GM21515 (cell line): ENCODE data around the gene TMED4.
"Not testable (repeated sequence)": the region's sequence is repeated elsewhere in the genome, so short reads cannot be mapped to it uniquely, and the experiment has no call there.

ENCODE experiments used
- ATAC-seq: cut with Tn5 transposase; IDR thresholded peaks from one replicate; pipeline ENCODE4 v1.9.1; 2021; ENCODE audit not compliant: unreplicated experiment

TMED4 gene

DNA sequence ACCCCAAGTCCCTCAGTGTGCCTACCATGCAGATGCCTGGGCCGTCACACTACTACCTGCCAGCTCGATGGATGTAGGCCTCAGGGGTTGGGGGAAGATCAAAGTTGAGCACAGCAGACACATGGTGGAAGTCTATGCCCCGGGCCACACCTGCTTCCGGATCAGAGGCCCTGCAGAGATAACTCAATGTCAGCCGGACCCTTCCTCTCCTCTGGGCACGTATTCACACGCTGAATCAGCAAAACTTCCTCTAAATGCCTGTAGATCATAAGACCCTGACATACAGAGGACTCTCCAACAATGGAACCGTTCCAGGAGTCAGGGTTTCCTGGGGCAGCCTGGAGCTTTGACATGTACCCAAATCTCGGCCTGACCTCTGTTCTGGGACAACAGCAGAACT is 12.1 kb downstream of the TMED4 start:
- ATAC-seq: no peak

GRCh38 chr7:44568771-44569560 is 13.1 kb downstream of the TMED4 start:
- ATAC-seq: no peak

GRCh38 chr7:44567884-44568283 is 14.1 kb downstream of the TMED4 start:
- ATAC-seq: no peak

GRCh38 chr7:44566680-44567079 is 15.4 kb downstream of the TMED4 start:
- no peak for ATAC-seq

- ATAC-seq: no peak
Measured at GRCh38 chr7:44565795-44566559, 16.1 kb downstream of the TMED4 start.

DNA sequence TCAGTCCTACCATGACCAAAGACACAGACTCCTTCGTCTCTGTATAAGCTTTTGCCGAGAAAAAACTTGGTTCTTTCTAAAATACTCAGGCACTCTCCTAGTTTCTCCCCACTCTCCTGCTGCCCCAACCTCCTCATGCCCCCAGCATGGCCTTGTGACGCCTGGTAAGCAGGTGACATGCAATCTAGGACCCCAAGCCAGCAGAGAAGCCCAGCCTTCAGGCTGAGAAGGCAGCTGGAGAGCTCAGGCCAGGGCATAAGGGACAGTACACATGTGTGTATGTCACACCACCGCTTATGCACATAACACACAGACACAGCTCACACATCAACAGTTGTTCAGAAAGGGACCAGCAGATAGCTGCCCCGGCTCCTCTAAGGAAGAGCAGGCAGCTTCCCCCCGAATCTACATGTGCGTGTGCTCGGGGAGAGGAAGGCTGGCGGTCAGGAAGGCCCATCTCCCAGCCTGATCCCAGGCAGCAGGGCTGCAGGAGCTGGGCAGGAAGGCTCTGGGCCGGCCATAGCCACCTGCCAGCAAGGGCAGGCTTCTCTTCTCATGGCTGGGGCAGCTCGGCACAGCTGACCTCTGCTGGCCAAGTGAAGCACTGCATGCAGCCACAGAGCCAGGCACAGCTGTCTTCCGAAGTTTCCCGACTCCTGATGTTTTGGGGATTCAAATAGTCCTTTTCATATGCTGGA is 16.8 kb downstream of the TMED4 start:
- ATAC-seq: no peak

GRCh38 chr7:44564606-44565005 is 17.4 kb downstream of the TMED4 start:
- ATAC-seq: no peak

DNA sequence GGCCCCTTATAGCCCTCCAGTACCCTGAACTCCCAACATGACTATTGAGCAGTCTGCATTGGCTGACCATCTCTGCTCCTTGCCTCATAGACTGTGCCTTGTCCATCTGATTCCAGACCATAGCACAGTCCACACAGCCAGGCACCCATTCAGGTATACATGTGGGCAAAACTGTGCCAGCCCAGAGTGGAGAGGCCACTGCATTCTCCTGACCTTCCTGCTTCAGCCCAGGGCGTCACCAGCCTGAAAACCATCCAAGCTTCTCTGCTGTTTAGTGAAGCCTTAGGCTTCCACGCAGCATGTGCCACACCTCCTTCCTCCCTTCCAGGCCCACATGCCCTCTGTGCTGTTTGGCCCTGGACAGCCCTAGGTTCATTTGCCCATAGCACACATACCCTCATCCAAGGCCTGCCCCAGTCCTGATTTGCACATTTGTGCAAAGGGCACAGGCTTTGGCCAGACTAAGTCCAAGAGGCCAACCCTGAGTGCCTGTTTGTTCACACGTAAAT is 18.8 kb downstream of the TMED4 start:
- ATAC-seq: no peak

GRCh38 chr7:44562622-44562962 is 19.4 kb downstream of the TMED4 start:
- not testable (repeated sequence) for ATAC-seq

DNA sequence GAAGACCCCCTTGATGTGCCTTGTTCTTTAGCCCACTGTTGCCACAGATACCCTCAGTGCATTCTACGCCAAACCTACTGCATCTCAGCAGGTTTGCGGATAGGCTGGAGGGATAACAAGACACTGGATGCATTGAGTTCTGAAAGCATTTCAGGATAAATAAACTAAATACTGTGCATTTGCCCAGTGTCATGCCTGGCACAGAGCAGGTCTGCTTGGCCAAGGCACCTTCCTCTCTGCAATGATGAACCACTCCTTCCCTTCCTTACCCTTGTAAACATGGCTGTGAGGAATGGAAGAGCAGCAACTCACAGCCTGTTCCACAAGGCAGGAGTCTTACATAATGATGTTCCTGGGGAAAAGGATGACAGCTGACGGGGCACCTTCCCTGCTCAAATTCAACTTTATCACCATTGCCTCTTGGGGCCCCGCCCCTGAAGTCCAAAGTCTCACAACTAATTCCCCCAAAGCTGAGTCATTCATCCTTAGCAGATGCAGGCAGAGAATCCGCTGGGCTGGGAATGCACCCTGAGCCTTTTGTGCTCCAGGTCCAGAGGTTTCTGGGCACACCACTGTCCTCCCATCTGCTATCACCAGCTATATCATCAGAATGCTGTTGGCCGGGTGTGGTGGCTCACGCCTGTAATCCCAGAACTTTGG is 19.9 kb downstream of the TMED4 start:
- no peak for ATAC-seq

GRCh38 chr7:44561481-44561880 is 20.6 kb downstream of the TMED4 start:
- ATAC-seq: no peak

- ATAC-seq: no peak
Measured at GRCh38 chr7:44559485-44559884, 22.5 kb downstream of the TMED4 start.

GRCh38 chr7:44557485-44557884 is 24.5 kb downstream of the TMED4 start:
- ATAC-seq: no peak

- no peak for ATAC-seq
Measured at GRCh38 chr7:44555350-44555749, 26.7 kb downstream of the TMED4 start.

DNA sequence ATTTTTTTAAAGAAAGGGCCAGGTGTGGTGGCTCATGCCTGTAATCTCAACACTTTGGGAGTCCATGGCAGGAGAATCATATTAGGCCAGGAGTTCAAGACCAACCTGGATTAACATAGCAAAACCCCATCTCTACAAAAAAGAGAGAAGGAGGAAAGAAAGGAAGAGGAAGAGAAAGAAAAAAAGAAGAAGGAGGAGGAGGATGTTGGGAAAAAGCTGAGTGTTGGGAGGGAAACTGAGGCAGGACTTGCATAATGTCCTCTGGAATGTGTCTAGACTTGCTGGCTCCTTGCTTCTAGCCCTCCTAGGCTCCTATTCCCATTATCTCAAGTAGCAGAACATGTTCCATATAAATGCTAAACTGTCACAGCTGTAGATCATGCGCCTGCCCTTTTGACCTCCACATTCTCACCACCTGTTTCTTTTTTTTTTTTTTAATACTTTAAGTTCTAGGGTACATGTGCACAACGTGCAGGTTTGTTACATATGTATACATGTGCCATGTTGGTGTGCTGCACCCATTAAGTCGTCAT is 29.5 kb downstream of the TMED4 start:
- ATAC-seq: not testable (repeated sequence)

- no peak for ATAC-seq
Measured at GRCh38 chr7:44549457-44549856, 32.6 kb downstream of the TMED4 start.

DNA sequence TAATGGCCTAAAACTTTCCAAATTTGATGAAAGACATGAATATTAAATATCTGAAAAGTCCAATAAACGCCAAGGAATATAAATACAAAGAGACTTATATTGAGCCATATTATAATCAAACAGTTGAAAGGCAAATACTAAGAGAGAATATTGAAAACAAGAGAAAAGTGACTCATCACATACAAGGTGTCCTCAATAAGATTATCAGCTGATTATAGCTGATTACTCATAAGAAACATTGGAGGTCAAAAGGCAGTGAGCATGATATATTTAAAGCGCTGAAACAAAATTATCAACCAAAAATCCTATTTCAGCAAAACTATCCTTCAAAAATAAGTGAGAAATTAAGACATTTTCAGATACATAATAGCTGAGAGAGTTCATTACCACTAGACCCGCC is 33.1 kb downstream of the TMED4 start:
- no peak for ATAC-seq

- ATAC-seq: no peak
Measured at GRCh38 chr7:44547536-44548231, 34.3 kb downstream of the TMED4 start.

- no peak for ATAC-seq
Measured at GRCh38 chr7:44541876-44542610, 40.0 kb downstream of the TMED4 start.
